ENCODE data around the gene CA7.

Gene CA7

GRCh38 chr16:66901626-66902025 lies 57.4 kb downstream of the CA7 start:
- ATAC-seq (ENCODE audit: low read depth) (no peak), DNase-seq (ENCODE audit: low spot score in 2 of 2) (no peak)
- Mint-ChIP-seq H3K4me3 (no peak overlapping the region), H3K9me3 (no peaks in the 10 kb centered on the region), H3K27me3 (peaks cover 2% of the 10 kb centered on the region), H3K4me1 (no peaks in the 10 kb centered on the region), H3K27ac (no peak overlapping the region), H3K36me3 (no peaks in the 10 kb centered on the region)

- Mint-ChIP-seq H3K9me3 (no peaks in the 10 kb centered on the region), H3K4me1 (no peaks in the 10 kb centered on the region), H3K27ac (no peak overlapping the region), H3K36me3 (no peaks in the 10 kb centered on the region), H3K27me3 (peaks cover 2% of the 10 kb centered on the region), H3K4me3 (no peak overlapping the region)
- no peak for DNase-seq (ENCODE audit: low spot score in 2 of 2)
- ATAC-seq (ENCODE audit: low read depth) = no peak
Observed at GRCh38 chr16:66902648-66903543, 58.7 kb downstream of the CA7 start.
